GM18499 (cell line): Measurements from ENCODE around the gene ITGA4.
A peak's percentile ranks its signal among the peaks of the same experiment; 100 is the strongest.

Experiments used
- ATAC-seq: cut with Tn5 transposase; IDR thresholded peaks from one replicate; pipeline ENCODE4 v1.9.1; 2021; ENCODE audit warnings: moderate number of reproducible peaks; ENCODE audit not compliant: insufficient read depth, unreplicated experiment

ITGA4 gene

GRCh38 chr2:181457741-181458425 is 697 bp downstream of the ITGA4 start:
- no peak for ATAC-seq

- no peak for ATAC-seq
Measured at GRCh38 chr2:181458871-181459270, 1.7 kb downstream of the ITGA4 start.

- no peak for ATAC-seq
Measured at GRCh38 chr2:181459621-181460021, 2.4 kb downstream of the ITGA4 start.

- ATAC-seq, result no peak
Measured at GRCh38 chr2:181461056-181461997, 4.1 kb downstream of the ITGA4 start.

- ATAC-seq, result peak; percentile 31
Measured at GRCh38 chr2:181462033-181462432, 4.8 kb downstream of the ITGA4 start.

- ATAC-seq, result no peak
Measured at GRCh38 chr2:181463588-181463987, 6.4 kb downstream of the ITGA4 start.

GRCh38 chr2:181464966-181465365 is 7.8 kb downstream of the ITGA4 start:
- no peak for ATAC-seq

GRCh38 chr2:181465676-181466375 is 8.6 kb downstream of the ITGA4 start:
- no peak for ATAC-seq

- no peak for ATAC-seq
Measured at GRCh38 chr2:181466661-181467576, 9.7 kb downstream of the ITGA4 start.

GRCh38 chr2:181467966-181468707 is 11.0 kb downstream of the ITGA4 start:
- no peak for ATAC-seq

- no peak for ATAC-seq
Measured at GRCh38 chr2:181468811-181469210, 11.6 kb downstream of the ITGA4 start.

GRCh38 chr2:181471226-181471625 is 14.0 kb downstream of the ITGA4 start:
- ATAC-seq, result no peak

- no peak for ATAC-seq
Measured at GRCh38 chr2:181471783-181472182, 14.6 kb downstream of the ITGA4 start.

GRCh38 chr2:181472990-181473389 is 15.8 kb downstream of the ITGA4 start:
- no peak for ATAC-seq

- ATAC-seq, result no peak
Measured at GRCh38 chr2:181474222-181474881, 17.2 kb downstream of the ITGA4 start.

GRCh38 chr2:181483211-181483610 is 26.0 kb downstream of the ITGA4 start:
- ATAC-seq, result no peak

- ATAC-seq, result no peak
Measured at GRCh38 chr2:181483876-181484275, 26.7 kb downstream of the ITGA4 start.

- no peak for ATAC-seq
Measured at GRCh38 chr2:181484851-181485637, 27.9 kb downstream of the ITGA4 start.
